GM12873 (cell line): ENCODE measurements around the gene RFX1.

Source experiments
- TF ChIP-seq, protein P1 (sequence below): IDR thresholded peaks from 2 replicates; pipeline ENCODE4 v1.5.1; 2012; ENCODE audit warnings: low read depth, mild to moderate bottlenecking, moderate library complexity, low read length, control low read depth; ENCODE audit not compliant: insufficient read depth; ENCODE audit errors: missing control alignments

Gene RFX1

DNA sequence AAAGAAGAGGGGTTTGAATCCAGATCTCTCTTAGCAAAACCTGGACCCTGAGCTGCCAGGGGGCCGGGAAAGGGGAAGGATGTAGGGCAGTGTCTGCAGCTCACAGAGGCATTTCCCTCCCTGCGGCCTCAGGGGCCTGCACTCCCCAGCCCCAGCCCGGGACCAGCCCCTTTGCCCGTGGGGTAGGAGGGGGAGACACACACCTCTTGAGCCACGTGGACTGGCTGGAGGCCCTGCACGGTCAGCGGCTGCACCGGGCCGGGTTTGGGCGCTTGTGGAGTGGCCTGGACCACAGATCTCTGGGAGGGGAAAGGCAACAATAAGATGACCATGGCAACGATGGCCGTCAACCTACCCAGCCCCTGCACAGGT is 26.9 kb downstream of the RFX1 start:
- TF ChIP-seq, protein P1, sequence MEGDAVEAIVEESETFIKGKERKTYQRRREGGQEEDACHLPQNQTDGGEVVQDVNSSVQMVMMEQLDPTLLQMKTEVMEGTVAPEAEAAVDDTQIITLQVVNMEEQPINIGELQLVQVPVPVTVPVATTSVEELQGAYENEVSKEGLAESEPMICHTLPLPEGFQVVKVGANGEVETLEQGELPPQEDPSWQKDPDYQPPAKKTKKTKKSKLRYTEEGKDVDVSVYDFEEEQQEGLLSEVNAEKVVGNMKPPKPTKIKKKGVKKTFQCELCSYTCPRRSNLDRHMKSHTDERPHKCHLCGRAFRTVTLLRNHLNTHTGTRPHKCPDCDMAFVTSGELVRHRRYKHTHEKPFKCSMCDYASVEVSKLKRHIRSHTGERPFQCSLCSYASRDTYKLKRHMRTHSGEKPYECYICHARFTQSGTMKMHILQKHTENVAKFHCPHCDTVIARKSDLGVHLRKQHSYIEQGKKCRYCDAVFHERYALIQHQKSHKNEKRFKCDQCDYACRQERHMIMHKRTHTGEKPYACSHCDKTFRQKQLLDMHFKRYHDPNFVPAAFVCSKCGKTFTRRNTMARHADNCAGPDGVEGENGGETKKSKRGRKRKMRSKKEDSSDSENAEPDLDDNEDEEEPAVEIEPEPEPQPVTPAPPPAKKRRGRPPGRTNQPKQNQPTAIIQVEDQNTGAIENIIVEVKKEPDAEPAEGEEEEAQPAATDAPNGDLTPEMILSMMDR: no peak

DNA sequence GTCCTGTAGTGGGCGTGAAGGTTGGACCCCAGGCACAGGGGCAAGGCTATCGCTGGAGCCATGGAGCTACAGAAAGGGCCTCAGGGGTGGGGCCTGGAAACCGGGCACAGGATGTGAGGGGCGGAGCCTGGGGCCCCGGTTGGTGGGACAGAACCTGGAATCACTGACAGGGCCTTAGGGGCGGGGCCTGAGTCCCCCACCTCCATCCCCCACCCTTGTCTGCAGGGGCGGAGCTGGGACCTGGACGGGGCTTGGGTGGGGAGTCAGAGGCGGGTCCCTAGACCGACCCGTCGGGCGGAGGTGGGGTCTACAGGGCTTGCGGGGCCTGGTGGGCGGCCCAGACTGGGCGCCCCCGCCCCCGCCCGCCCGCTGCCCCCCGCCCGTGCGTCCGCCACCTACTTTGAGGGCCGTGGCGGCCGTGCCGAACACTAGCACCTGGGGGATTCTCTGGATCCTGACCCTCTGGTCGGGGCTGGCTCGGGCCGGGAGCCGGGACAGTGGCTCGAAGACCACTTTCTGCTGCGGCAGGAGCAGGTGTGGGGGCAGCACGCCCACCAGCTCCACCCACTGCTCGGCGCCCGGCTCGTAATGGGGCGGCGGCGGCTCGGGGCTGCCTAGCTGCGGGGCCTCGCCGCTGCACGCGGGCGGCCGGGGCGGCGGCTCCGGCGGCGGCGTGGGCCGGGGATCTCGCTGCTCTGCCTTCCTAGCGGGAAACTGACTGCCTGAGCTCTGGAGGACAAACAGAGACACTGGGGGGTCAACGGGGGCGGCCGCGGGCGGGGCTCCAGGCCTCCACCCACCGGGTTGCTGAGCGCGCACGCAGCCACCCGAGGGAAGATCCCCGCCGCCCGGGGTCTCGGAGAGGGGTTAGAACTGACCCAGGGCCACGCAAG is 27.5 kb downstream of the RFX1 start:
- TF ChIP-seq, protein P1: no peak

DNA sequence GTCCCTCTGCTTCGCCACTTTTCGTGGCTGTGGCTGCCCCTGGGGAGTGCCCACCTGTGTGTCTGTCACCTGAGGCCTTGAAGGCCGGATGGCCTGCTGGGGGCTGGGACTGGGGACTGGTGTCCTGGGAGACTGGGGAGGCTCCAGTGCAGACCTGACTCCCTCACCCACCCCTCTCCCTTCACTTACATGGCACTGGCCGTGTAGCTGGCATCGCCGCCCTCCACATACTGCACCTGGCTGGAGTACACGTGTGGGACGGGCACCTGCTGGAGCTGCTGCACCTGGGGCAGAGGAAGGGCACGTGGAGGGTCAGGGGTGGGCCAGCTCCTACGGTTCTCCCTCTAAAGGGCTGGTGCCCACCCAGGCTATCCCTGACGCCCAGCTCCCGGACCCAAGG is 28.3 kb downstream of the RFX1 start:
- TF ChIP-seq, protein P1: no peak

- TF ChIP-seq, protein P1: no peak
Observed at GRCh38 chr19:13976446-13976845, 29.7 kb downstream of the RFX1 start.

- TF ChIP-seq, protein P1: no peak
Observed at GRCh38 chr19:13975870-13976269, 30.2 kb downstream of the RFX1 start.

DNA sequence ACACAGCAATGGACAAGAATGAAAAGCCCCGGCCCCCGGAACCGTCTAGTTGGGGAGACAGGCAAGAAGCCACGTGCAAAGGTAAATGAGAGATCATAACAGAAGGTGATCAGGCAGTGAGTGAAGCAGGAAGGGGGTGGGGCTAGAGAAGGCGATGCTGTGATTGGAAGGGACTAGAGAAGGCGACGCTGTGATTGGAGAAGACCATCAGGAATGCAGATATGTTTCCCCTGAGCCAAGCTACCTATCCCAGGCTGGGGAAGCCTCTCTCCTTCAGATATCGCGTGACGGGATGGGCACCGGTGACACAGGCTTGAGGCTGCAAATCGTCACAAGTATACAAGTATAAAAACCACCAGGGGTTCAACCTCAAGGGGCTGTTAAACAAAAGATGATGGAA is 32.0 kb downstream of the RFX1 start:
- TF ChIP-seq, protein P1: no peak

- TF ChIP-seq, protein P1: no peak
Observed at GRCh38 chr19:13972368-13973155, 33.6 kb downstream of the RFX1 start.
